ENCODE results near the gene RAI1.

The RAI1 gene

DNA sequence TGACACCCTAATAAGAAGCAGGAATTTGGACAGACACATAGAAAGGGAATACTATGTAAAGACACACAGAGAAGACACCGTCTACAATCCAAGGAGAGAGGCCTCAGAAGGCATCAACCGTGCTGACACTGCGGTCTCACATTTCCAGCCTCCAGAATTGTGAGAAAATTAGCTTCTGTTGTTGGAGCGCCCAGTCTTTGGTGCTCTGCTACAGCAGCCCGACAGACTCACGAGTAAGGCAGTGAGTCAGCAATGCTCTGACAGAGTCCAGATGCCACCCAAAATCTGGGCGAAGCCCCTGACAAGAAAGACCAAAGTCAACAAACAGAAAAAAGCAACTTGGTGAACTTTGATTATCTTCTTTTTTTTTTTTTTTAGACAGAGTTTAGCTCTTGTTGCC lies 32.5 kb upstream of the RAI1 start:
- H3K27ac Mint-ChIP-seq: no peak overlapping the region
- H3K4me3 Mint-ChIP-seq: no peak overlapping the region
- H3K27me3 Mint-ChIP-seq (ENCODE audit: low read depth): peaks cover 3% of the 10 kb centered on the region
- H3K36me3 Mint-ChIP-seq (ENCODE audit: low read depth): peaks cover 3% of the 10 kb centered on the region
- TF ChIP-seq, protein P1, sequence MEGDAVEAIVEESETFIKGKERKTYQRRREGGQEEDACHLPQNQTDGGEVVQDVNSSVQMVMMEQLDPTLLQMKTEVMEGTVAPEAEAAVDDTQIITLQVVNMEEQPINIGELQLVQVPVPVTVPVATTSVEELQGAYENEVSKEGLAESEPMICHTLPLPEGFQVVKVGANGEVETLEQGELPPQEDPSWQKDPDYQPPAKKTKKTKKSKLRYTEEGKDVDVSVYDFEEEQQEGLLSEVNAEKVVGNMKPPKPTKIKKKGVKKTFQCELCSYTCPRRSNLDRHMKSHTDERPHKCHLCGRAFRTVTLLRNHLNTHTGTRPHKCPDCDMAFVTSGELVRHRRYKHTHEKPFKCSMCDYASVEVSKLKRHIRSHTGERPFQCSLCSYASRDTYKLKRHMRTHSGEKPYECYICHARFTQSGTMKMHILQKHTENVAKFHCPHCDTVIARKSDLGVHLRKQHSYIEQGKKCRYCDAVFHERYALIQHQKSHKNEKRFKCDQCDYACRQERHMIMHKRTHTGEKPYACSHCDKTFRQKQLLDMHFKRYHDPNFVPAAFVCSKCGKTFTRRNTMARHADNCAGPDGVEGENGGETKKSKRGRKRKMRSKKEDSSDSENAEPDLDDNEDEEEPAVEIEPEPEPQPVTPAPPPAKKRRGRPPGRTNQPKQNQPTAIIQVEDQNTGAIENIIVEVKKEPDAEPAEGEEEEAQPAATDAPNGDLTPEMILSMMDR (IDR thresholded peaks at IDR 0.05; ENCODE audit: unreplicated experiment in 3 of 3): no peak
- peaks cover 28% of the 10 kb centered on the region for H3K9me3 Mint-ChIP-seq
- no peaks in the 10 kb centered on the region for H3K4me1 Mint-ChIP-seq

DNA sequence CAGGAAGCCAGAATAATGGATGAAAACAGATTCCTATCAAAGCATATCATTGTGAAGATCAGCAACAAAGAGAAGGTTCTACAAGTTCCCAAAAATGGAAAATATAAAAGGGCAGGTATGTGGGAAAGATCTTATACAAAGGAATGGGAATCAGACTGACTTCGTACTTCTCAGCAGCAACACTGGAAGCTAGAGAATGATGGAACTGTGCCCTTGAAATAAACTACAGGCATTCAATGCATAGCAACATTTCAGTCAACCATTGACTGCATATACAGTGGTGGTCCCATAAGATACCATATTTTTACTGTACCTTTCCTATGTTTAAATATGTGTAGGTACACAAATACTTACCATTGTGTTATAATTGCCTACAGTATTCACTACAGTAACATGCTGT lies 30.3 kb upstream of the RAI1 start:
- Mint-ChIP-seq H3K36me3 (ENCODE audit: low read depth) (no peaks in the 10 kb centered on the region), H3K4me3 (no peak overlapping the region), H3K27ac (no peak overlapping the region), H3K4me1 (no peaks in the 10 kb centered on the region), H3K9me3 (peaks cover 17% of the 10 kb centered on the region), H3K27me3 (ENCODE audit: low read depth) (peaks cover 6% of the 10 kb centered on the region)
- TF ChIP-seq, protein P1 (IDR thresholded peaks at IDR 0.05; ENCODE audit: unreplicated experiment in 3 of 3): no peak

DNA sequence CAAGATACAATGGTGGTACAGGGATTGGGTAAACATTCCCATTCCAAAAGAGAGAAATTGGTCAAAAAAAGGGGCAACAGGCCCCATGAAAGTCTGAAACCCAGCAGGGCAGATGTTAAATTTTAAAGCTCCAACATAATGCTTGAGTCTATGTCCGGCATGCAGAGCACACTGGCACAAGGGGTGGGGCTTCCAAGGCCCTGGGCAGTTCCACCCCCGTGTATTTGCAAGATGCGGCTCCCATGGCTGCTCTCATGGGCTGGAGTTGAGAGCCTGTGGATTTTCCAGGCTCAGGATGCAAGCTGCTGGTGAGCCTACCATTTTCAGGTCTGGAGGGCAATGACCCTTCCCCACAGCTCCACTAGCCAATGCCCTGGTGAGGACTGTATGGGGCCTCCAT lies 27.9 kb upstream of the RAI1 start:
- no peaks in the 10 kb centered on the region for H3K4me1 Mint-ChIP-seq
- peaks cover 25% of the 10 kb centered on the region for H3K9me3 Mint-ChIP-seq
- no peaks in the 10 kb centered on the region for H3K36me3 Mint-ChIP-seq (ENCODE audit: low read depth)
- peaks cover 6% of the 10 kb centered on the region for H3K27me3 Mint-ChIP-seq (ENCODE audit: low read depth)
- H3K27ac Mint-ChIP-seq: no peak overlapping the region
- TF ChIP-seq, protein P1 (IDR thresholded peaks at IDR 0.05; ENCODE audit: unreplicated experiment in 3 of 3): no peak
- no peak overlapping the region for H3K4me3 Mint-ChIP-seq

DNA sequence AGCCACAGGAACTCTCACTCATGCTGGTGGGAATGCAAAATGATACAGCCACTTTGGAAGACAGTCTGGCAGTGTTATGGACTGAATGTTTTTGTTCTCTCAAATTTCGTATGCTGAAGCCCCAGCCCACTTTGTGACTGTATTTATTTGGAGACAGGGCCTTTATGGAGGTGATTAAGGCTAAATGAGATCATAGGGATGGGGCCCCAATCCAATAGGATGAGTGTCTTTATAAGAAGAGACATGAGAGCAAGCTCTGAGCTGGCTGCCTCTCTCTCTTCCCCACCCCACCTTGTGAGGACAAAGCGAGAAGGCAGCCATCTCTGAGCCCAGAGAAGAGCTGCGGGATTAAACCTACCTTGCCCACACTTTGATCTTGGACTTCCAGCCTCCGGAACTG lies 21.9 kb upstream of the RAI1 start:
- no peaks in the 10 kb centered on the region for H3K36me3 Mint-ChIP-seq (ENCODE audit: low read depth)
- no peak overlapping the region for H3K27ac Mint-ChIP-seq
- H3K9me3 Mint-ChIP-seq: peaks cover 24% of the 10 kb centered on the region
- peaks cover 14% of the 10 kb centered on the region for H3K27me3 Mint-ChIP-seq (ENCODE audit: low read depth)
- H3K4me1 Mint-ChIP-seq: peaks cover 12% of the 10 kb centered on the region
- no peak overlapping the region for H3K4me3 Mint-ChIP-seq
- TF ChIP-seq, protein P1 (IDR thresholded peaks at IDR 0.05; ENCODE audit: unreplicated experiment in 3 of 3): no peak

DNA sequence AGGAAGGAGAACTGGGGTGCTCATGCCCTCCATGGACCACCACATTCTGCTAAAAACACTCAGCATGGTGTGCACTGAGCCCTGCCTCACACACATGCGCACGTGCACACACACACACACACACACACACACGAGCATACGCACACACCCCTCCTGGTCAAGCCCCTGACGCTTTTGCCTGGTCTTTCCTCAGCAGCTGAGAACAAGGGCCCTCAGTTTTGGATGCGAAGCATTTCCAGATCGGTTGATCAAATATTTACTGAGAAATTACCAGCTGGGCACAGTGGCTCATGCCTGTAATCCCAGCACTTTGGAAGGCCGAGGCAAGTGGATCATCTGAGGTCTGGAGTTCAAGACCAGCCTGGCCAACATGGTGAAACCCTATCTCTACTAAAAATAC lies 20.1 kb upstream of the RAI1 start:
- TF ChIP-seq, protein P1 (IDR thresholded peaks at IDR 0.05; ENCODE audit: unreplicated experiment in 3 of 3): no peak
- Mint-ChIP-seq H3K27ac (no peak overlapping the region), H3K27me3 (ENCODE audit: low read depth) (peaks cover 11% of the 10 kb centered on the region), H3K4me3 (no peak overlapping the region), H3K36me3 (ENCODE audit: low read depth) (no peaks in the 10 kb centered on the region), H3K9me3 (peaks cover 22% of the 10 kb centered on the region), H3K4me1 (peaks cover 12% of the 10 kb centered on the region)

DNA sequence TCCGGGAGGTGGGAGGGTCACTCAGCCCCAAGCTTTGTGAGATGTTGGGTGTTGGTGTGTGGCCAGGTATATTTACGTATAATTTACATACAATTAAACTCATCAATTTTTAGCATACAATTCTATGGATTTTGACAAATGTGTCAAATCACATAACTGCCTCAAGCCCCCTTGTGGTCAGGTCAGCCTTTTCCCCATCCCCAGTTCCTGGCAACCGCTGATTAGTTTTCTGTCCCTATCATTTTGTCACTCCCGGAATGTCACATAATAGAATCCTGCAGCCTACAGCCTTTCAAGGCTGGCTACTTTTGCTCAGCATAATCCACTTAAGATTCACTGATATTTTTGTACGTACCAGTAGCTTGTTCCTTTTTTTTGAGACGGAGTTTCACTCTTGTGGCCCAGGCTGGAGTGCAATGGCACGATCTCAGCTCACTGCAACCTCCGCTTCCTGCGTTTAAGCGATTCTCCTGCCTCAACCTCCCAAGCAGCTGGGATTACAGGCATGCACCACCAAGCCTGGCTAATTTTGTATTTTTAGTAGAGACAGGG lies 19.3 kb upstream of the RAI1 start:
- Mint-ChIP-seq H3K4me1 (peaks cover 17% of the 10 kb centered on the region), H3K4me3 (no peak overlapping the region), H3K36me3 (ENCODE audit: low read depth) (no peaks in the 10 kb centered on the region), H3K27ac (no peak overlapping the region), H3K27me3 (ENCODE audit: low read depth) (peaks cover 14% of the 10 kb centered on the region), H3K9me3 (peaks cover 20% of the 10 kb centered on the region)
- TF ChIP-seq, protein P1 (IDR thresholded peaks at IDR 0.05; ENCODE audit: unreplicated experiment in 3 of 3): peak; percentile 27 to 38 (median 36)

Data from nephron (organoid).